CD14-positive monocyte (primary cell): ENCODE results near the gene ZBP1. TPM values are rescaled to one million over a fixed set of nuclear protein-coding genes. Genes with fewer than 3 reads are reported as not detected.

Experiments
- DNase-seq, 3 donors: peaks; one replicate each; pipeline ENCODE4 v3.0.0-alpha.2; 2011 to 2022
- H2AFZ ChIP-seq: 2 replicates; pipeline ENCODE4 v1.6.0; 2012; ENCODE audit warnings: mild to moderate bottlenecking, low read depth, low read length, inconsistent platforms; ENCODE audit not compliant: insufficient read depth, poor library complexity, severe bottlenecking
- H3K27ac ChIP-seq, 2 donors: 1 replicate in 1 of 2; 2 replicates in 1 of 2; pipeline ENCODE4 v1.5.1; 2012 to 2013; ENCODE audit warnings: low read length in 2 of 2, control low read depth in 1 of 2, inconsistent platforms in 1 of 2, low read depth in 1 of 2, mild to moderate bottlenecking in 1 of 2
- H3K27me3 ChIP-seq, 2 donors: one replicate each; pipeline versions ENCODE4 v1.6.0 to v1.6.1; 2011 to 2013; ENCODE audit warnings: low read length in 2 of 2; ENCODE audit not compliant: control insufficient read depth in 2 of 2, insufficient read depth in 2 of 2
- H3K36me3 ChIP-seq, 2 donors: replicated peaks in 1 of 2; 1 replicate in 1 of 2; 2 replicates in 1 of 2; pipeline versions ENCODE4 v1.5.1 to v1.6.1; 2012 to 2013; ENCODE audit warnings: low read length in 2 of 2, control low read depth in 1 of 2, inconsistent platforms in 1 of 2, mild to moderate bottlenecking in 1 of 2; ENCODE audit not compliant: insufficient read depth in 2 of 2, control insufficient read depth in 1 of 2
- H3K4me1 ChIP-seq, 2 donors: 1 replicate in 1 of 2; 2 replicates in 1 of 2; pipeline versions ENCODE4 v1.5.1 to v1.6.1; 2012 to 2013; ENCODE audit warnings: low read length in 2 of 2, control low read depth in 1 of 2, inconsistent platforms in 1 of 2, mild to moderate bottlenecking in 1 of 2, moderate library complexity in 1 of 2; ENCODE audit not compliant: insufficient read depth in 2 of 2, control insufficient read depth in 1 of 2
- H3K4me2 ChIP-seq: replicated peaks from 2 replicates; pipeline ENCODE3; 2012; ENCODE audit warnings: low read length, moderate library complexity, mild to moderate bottlenecking; ENCODE audit not compliant: poor library complexity, severe bottlenecking; ENCODE audit errors: extremely low read depth
- H3K4me3 ChIP-seq, 3 experiments: fragments of 200-600 bp in 1 of 3; sonication (generic) in 1 of 3; replicated peaks in 1 of 3; 1 replicate in 2 of 3; 2 replicates in 1 of 3; pipeline ENCODE4 v1.5.1; 2011 to 2013; ENCODE audit warnings: low read length in 3 of 3, mild to moderate bottlenecking in 3 of 3, control low read depth in 2 of 3, low read depth in 2 of 3, inconsistent platforms in 1 of 3, moderate library complexity in 1 of 3
- H3K79me2 ChIP-seq: 2 replicates; pipeline ENCODE4 v1.6.0; 2012; ENCODE audit warnings: mild to moderate bottlenecking, control low read depth, inconsistent platforms, low read length, moderate library complexity; ENCODE audit not compliant: insufficient read depth
- H3K9ac ChIP-seq: 2 replicates; pipeline ENCODE4 v1.6.0; 2017; ENCODE audit warnings: low read length, mild to moderate bottlenecking; ENCODE audit not compliant: insufficient read depth, poor library complexity, severe bottlenecking
- H3K9me3 ChIP-seq, 2 donors: replicated peaks in 1 of 2; 1 replicate in 1 of 2; 2 replicates in 1 of 2; pipeline versions ENCODE4 v1.5.1 to v1.6.1; 2012 to 2013; ENCODE audit warnings: low read length in 2 of 2, control low read depth in 1 of 2; ENCODE audit not compliant: control insufficient read depth in 1 of 2, insufficient read depth in 1 of 2
- H4K20me1 ChIP-seq: 2 replicates; pipeline ENCODE4 v1.6.0; 2012; ENCODE audit warnings: mild to moderate bottlenecking, low read length, control low read depth, moderate library complexity; ENCODE audit not compliant: insufficient read depth
- H3K27ac Mint-ChIP-seq, 7 donors: one replicate each; pipeline ENCODE4 v1.8.0; 2020; ENCODE audit warnings: mild to moderate bottlenecking in 7 of 7, mixed read lengths in 7 of 7, moderate library complexity in 6 of 7, inconsistent platforms in 2 of 7
- H3K27me3 Mint-ChIP-seq, 3 donors: one replicate each; pipeline ENCODE4 v1.8.0; 2021 to 2022; ENCODE audit warnings: low read depth in 3 of 3, mild to moderate bottlenecking in 3 of 3, mixed read lengths in 3 of 3, moderate library complexity in 3 of 3, inconsistent platforms in 1 of 3
- H3K36me3 Mint-ChIP-seq, 2 donors: one replicate each; pipeline ENCODE4 v1.8.0; 2020; ENCODE audit warnings: mixed read lengths in 2 of 2, inconsistent platforms in 1 of 2, mild to moderate bottlenecking in 1 of 2
- H3K4me1 Mint-ChIP-seq: one replicate; pipeline ENCODE4 v1.8.0; 2020; ENCODE audit warnings: mild to moderate bottlenecking, mixed read lengths
- H3K4me3 Mint-ChIP-seq, 2 donors: one replicate each; pipeline ENCODE4 v1.8.0; 2020; ENCODE audit warnings: mild to moderate bottlenecking in 2 of 2, mixed read lengths in 2 of 2, moderate library complexity in 1 of 2
- H3K9me3 Mint-ChIP-seq, 7 donors: one replicate each; pipeline ENCODE4 v1.8.0; 2020 to 2022; ENCODE audit warnings: mixed read lengths in 7 of 7, mild to moderate bottlenecking in 6 of 7, moderate library complexity in 6 of 7, inconsistent platforms in 2 of 7
- CTCF ChIP-seq: fragments of 200-600 bp; IDR thresholded peaks from one replicate; pipeline ENCODE4 v1.8.0; 2022; ENCODE audit warnings: antibody characterized with exemption, mild to moderate bottlenecking
- WGBS: methylation state at CpG from one replicate; pipeline ENCODE4 v1.1.5; 2013; ENCODE audit warnings: missing lambda C conversion rate; ENCODE audit not compliant: insufficient coverage; 5-methylcytosine and 5-hydroxymethylcytosine counted together
- intact Hi-C, 2 donors: fragments of 100-400 bp; cut with micrococcal nuclease; formaldehyde crosslinking; loops; one replicate each; pipeline versions ENCODE4 v1.15.0 to v1.15.1; 2023
- polyA plus RNA-seq, 3 donors: library from polyadenylated mRNA; depleted of rRNA in 1 of 3; unstranded in 2 of 3; stranded (reverse) in 1 of 3; fragments of 300-500 nt in 2 of 3; fragments of >200 nt in 1 of 3; fragmentation: Illumina TruSeq in 2 of 3; gene quantifications; 1 replicate in 2 of 3; 2 replicates in 1 of 3; pipeline ENCODE4 v1.2.3, GENCODE V29; 2012 to 2021

The ZBP1 gene
- polyA plus RNA-seq, 3 donors = 2.8 to 25.9 (median 3.0) TPM

- H3K36me3 Mint-ChIP-seq = no peaks in the 10 kb centered on the region
Measured at GRCh38 chr20:57649617-57650015, 29.4 kb upstream of the ZBP1 start.

DNA sequence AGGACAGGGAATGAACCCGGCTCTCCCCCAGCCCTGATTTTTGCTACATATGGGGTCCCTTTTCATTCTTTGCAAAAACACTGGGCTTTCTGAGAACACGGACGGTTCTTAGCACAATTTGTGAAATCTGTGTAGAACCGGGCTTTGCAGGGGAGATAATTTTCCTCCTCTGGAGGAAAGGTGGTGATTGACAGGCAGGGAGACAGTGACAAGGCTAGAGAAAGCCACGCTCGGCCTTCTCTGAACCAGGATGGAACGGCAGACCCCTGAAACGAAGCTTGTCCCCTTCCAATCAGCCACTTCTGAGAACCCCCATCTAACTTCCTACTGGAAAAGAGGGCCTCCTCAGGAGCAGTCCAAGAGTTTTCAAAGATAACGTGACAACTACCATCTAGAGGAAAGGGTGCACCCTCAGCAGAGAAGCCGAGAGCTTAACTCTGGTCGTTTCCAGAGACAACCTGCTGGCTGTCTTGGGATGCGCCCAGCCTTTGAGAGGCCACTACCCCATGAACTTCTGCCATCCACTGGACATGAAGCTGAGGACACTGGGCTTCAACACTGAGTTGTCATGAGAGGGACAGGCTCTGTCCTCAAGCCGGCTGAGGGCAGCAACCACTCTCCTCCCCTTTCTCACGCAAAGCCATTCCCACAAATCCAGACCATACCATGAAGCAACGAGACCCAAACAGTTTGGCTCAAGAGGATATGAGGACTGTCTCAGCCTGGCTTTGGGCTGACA is 28.8 kb upstream of the ZBP1 start:
- Mint-ChIP-seq H3K27me3 (peaks cover 5 to 18% (median 9%) of the 10 kb centered on the region in 3 donors), H3K36me3 (no peaks in the 10 kb centered on the region), H3K9me3 (peaks cover 0 to 12% (median 8%) of the 10 kb centered on the region in 7 donors), H3K4me3 (no peak overlapping the region), H3K4me1 (peaks cover 3% of the 10 kb centered on the region), H3K27ac (peak overlapping the region in 1 of 7 donors; percentile 35)
- DNase-seq = no peak
- Histone ChIP-seq H3K9me3 (peaks cover 0 to 8% of the 10 kb centered on the region in 2 donors), H3K36me3 (no peaks in the 10 kb centered on the region), H2AFZ (no peak overlapping the region), H4K20me1 (no peaks in the 10 kb centered on the region), H3K4me1 (no peaks in the 10 kb centered on the region), H3K27ac (no peak overlapping the region), H3K4me2 (no peak overlapping the region), H3K27me3 (peaks cover 0 to 2% of the 10 kb centered on the region in 2 donors), H3K79me2 (no peaks in the 10 kb centered on the region), H3K4me3 (no peak overlapping the region), H3K9ac (no peak overlapping the region)
- no peak for TF ChIP-seq CTCF
- intact Hi-C loops = no loop called here
- WGBS = 97% methylated on average over 7 of the region's 15 CpGs

More at GRCh38 chr20:57649617-57650015, 29.4 kb upstream of the ZBP1 start:
- Histone ChIP-seq H3K9me3 (peaks cover 0 to 8% of the 10 kb centered on the region in 2 donors), H2AFZ (no peak overlapping the region), H3K36me3 (no peaks in the 10 kb centered on the region), H4K20me1 (no peaks in the 10 kb centered on the region), H3K27ac (no peak overlapping the region), H3K9ac (no peak overlapping the region), H3K79me2 (no peaks in the 10 kb centered on the region), H3K4me2 (no peak overlapping the region), H3K4me1 (no peaks in the 10 kb centered on the region), H3K27me3 (peaks cover 0 to 2% of the 10 kb centered on the region in 2 donors), H3K4me3 (no peak overlapping the region)
- TF ChIP-seq CTCF = no peak
- Mint-ChIP-seq H3K27ac (peak overlapping the region in 1 of 7 donors; percentile 35), H3K4me3 (no peak overlapping the region), H3K4me1 (peaks cover 3% of the 10 kb centered on the region), H3K27me3 (peaks cover 5 to 18% (median 10%) of the 10 kb centered on the region in 3 donors), H3K9me3 (peaks cover 0 to 10% (median 8%) of the 10 kb centered on the region in 7 donors)
- no peak for DNase-seq
- WGBS = 89% methylated on average over 14 of the region's 14 CpGs
- intact Hi-C loops = loop anchor here in 1 of 2 donors (5.0 to 10.0 kb wide), 2 partner anchors 52 to 525 kb away; no protein-coding TSS in a partner anchor
